Pancreas (tissue), 10 donors: ENCODE results near the gene EFTUD2. TPM values are rescaled to one million over a fixed set of nuclear protein-coding genes. Genes with fewer than 3 reads are reported as not detected.

Experiments used
- ATAC-seq, 4 donors: fragments of 200-7000 bp; cut with Tn5 transposase; one replicate each; pipeline versions ENCODE4 v1.8.0 to v1.9.1; 2020; ENCODE audit warnings: mild to moderate bottlenecking in 4 of 4, moderate library complexity in 4 of 4
- DNase-seq, 6 donors: peaks; one replicate each; pipeline ENCODE4 v3.0.0-alpha.2; 2020
- FAIRE-seq: peaks from 2 replicates; lab custom pipeline; 2012; peaks lifted over from hg19 to GRCh38; lab: Jason Lieb, UNC
- H3K27ac ChIP-seq, 4 donors: fragments of 200-600 bp; sonication (generic); 1 replicate in 3 of 4; 2 replicates in 1 of 4; pipeline versions ENCODE4 v1.5.0 to v1.8.0; 2020
- H3K27me3 ChIP-seq, 4 donors: fragments of 200-600 bp; one replicate each; pipeline ENCODE4 v1.8.0; 2021
- H3K36me3 ChIP-seq, 3 donors: fragments of 200-600 bp; sonication (generic) in 1 of 3; one replicate each; pipeline versions ENCODE4 v1.5.0 to v1.8.0; 2020 to 2021
- H3K4me1 ChIP-seq, 3 donors: fragments of 200-600 bp; one replicate each; pipeline ENCODE4 v1.8.0; 2021
- H3K4me3 ChIP-seq, 4 donors: fragments of 200-600 bp; sonication (generic) in 2 of 4; one replicate each; pipeline versions ENCODE4 v1.5.0 to v1.8.0; 2020 to 2021
- H3K9me3 ChIP-seq, 4 donors: fragments of 200-600 bp; one replicate each; pipeline ENCODE4 v1.8.0; 2021
- CTCF ChIP-seq, 4 donors: fragments of 200-600 bp; sonication (generic) in 3 of 4; IDR thresholded peaks; one replicate each; pipeline versions ENCODE4 v1.5.0 to v1.8.0; 2021; ENCODE audit warnings: antibody characterized with exemption in 4 of 4
- WGBS, 2 donors: extraction: QIAGEN DNeasy Blood & Tissue Kit; methylation state at CpG; one replicate each; pipeline ENCODE4 v1.1.7; 2013; 5-methylcytosine and 5-hydroxymethylcytosine counted together
- intact Hi-C, 3 donors: fragments of 100-400 bp; cut with DNase I; formaldehyde crosslinking; loops; one replicate each; pipeline versions ENCODE4 v1.11.1 to v1.14.2; 2022
- polyA plus RNA-seq, 2 donors: library from polyadenylated mRNA; stranded (reverse); fragments of 200-250 nt; gene quantifications; one replicate each; pipeline ENCODE4 v1.2.3, GENCODE V29; 2013
- total RNA-seq, 6 donors: library from RNA; stranded (reverse); fragmentation: NEBNext Ultra II Directional in 4 of 6; extraction: Animal tissue kit (Norgen Biotek cat#: 25700) in 4 of 6; gene quantifications; one replicate each; pipeline versions ENCODE4 v1.2.1 to v1.2.4, GENCODE V29; 2021 to 2023
- donor health status: healthy with polysubstance abuse.
- donor health status: DM: no; HTN: no; CAD: no; lungs with moderate emphysema.
- donor health status: DM: no; HTN: no; CAD: no.
- donor health status: control.
- donor health status: control.
- donor health status: Bipolar disorder and iron deficiency.
- donor health status: DM: yes; HTN: yes; CAD: no.
- donor health status: DM: no; HTN: no; CAD: no.
- donor health status: DM: no; HTN: no; CAD: no.
- donor health status: DM: yes; HTN: yes; CAD: no.

Gene EFTUD2
- total and polyA plus RNA-seq, 8 donors = 18.8 to 42.7 (median 33.5) TPM

- TF ChIP-seq CTCF (IDR thresholded peaks at IDR 0.05) = no peak
- H3K4me3 ChIP-seq = no peak overlapping the region
- no peak overlapping the region for H3K27ac ChIP-seq
- peaks cover 0 to 4% (median 0%) of the 10 kb centered on the region in 3 donors for H3K4me1 ChIP-seq
- intact Hi-C loops = loop anchor here in 1 of 3 donors (10.0 kb wide), 1 partner anchor 185 kb away; no protein-coding TSS in a partner anchor
- no peak for ATAC-seq
- FAIRE-seq = no peak
- no peaks in the 10 kb centered on the region for H3K9me3 ChIP-seq
- WGBS, 2 donors = 73 to 77% methylated on average over 11 of the region's 11 CpGs
- H3K27me3 ChIP-seq = no peaks in the 10 kb centered on the region
- H3K36me3 ChIP-seq = no peaks in the 10 kb centered on the region
- no peak for DNase-seq
Observed at GRCh38 chr17:44909681-44910144, 10.5 kb upstream of the EFTUD2 start.

- H3K27ac ChIP-seq = no peak overlapping the region
- H3K4me3 ChIP-seq = no peak overlapping the region
- FAIRE-seq (no peak), ATAC-seq (no peak), DNase-seq (no peak)
- 80% methylated on average over 10 of the region's 10 CpGs for WGBS, 2 donors
- no peaks in the 10 kb centered on the region for H3K27me3 ChIP-seq
- no peaks in the 10 kb centered on the region for H3K9me3 ChIP-seq
- no peaks in the 10 kb centered on the region for H3K36me3 ChIP-seq
- H3K4me1 ChIP-seq = peaks cover 0 to 4% (median 0%) of the 10 kb centered on the region in 3 donors
- intact Hi-C loops = no loop called here
- no peak for TF ChIP-seq CTCF (IDR thresholded peaks at IDR 0.05)
Observed at GRCh38 chr17:44908761-44909326, 9.6 kb upstream of the EFTUD2 start.

- no peak for FAIRE-seq
- TF ChIP-seq CTCF (IDR thresholded peaks at IDR 0.05) = no peak
- intact Hi-C loops = no loop called here
- H3K4me1 ChIP-seq = peaks cover 0 to 4% (median 0%) of the 10 kb centered on the region in 3 donors
- no peaks in the 10 kb centered on the region for H3K9me3 ChIP-seq
- no peaks in the 10 kb centered on the region for H3K27me3 ChIP-seq
- ATAC-seq = no peak
- DNase-seq = no peak
- H3K27ac ChIP-seq = no peak overlapping the region
- 67 to 79% methylated on average over 11 of the region's 11 CpGs for WGBS, 2 donors
- H3K4me3 ChIP-seq = no peak overlapping the region
- no peaks in the 10 kb centered on the region for H3K36me3 ChIP-seq
Observed at GRCh38 chr17:44907729-44908470, 8.7 kb upstream of the EFTUD2 start.

GRCh38 chr17:44906763-44907728 is 7.8 kb upstream of the EFTUD2 start:
- WGBS, 2 donors = 56 to 60% methylated on average over 18 of the region's 18 CpGs
- no peaks in the 10 kb centered on the region for H3K36me3 ChIP-seq

More at GRCh38 chr17:44906763-44907728, 7.8 kb upstream of the EFTUD2 start:
- TF ChIP-seq CTCF (IDR thresholded peaks at IDR 0.05) = no peak
- Histone ChIP-seq H3K4me3 (no peak overlapping the region), H3K27me3 (no peaks in the 10 kb centered on the region), H3K9me3 (no peaks in the 10 kb centered on the region), H3K4me1 (peaks cover 0 to 4% (median 0%) of the 10 kb centered on the region in 3 donors), H3K27ac (no peak overlapping the region)
- no peak for ATAC-seq
- FAIRE-seq = no peak
- no peak for DNase-seq
- intact Hi-C loops = no loop called here
